B cell (primary cell): ENCODE measurements around the gene EPHA2.
A peak's percentile ranks its signal among the peaks of the same experiment; 100 is the strongest.

Source experiments
- CTCF ChIP-seq: fragments of 200-600 bp; IDR thresholded peaks from one replicate; pipeline ENCODE4 v1.8.0; 2022; ENCODE audit warnings: antibody characterized with exemption, mild to moderate bottlenecking
- EZH2 ChIP-seq: IDR thresholded peaks from 2 replicates; pipeline ENCODE4 v1.6.1; 2012; ENCODE audit warnings: borderline replicate concordance, low read depth, mild to moderate bottlenecking, moderate library complexity, low read length; ENCODE audit not compliant: insufficient read depth, poor library complexity, severe bottlenecking

- TF ChIP-seq EZH2 (no peak), CTCF (peak; percentile 85)
Observed at GRCh38 chr1:16078925-16079656, 76.8 kb downstream of the EPHA2 start.
